Endothelial cell of umbilical vein (primary cell): Measurements from ENCODE around the gene IRF1. TPM values are rescaled to one million over a fixed set of nuclear protein-coding genes. Genes with fewer than 3 reads are reported as not detected.

Experiments
- BruUV-seq: library from RNA; stranded (reverse); fragments of 400-500 nt; replicated peaks from 2 replicates; lab custom pipeline; 2021; lab: Mats Ljungman, UMichigan
- CTCF ChIA-PET: fragments of 300-600, 350-600 bp; sonication (Branson Sonifier 250); formaldehyde crosslinking; loops from one replicate; lab custom pipeline; 2021; ENCODE audit warnings: antibody characterized with exemption, inconsistent platforms; lab: Charles Lee
- POLR2A ChIA-PET: fragments of 300-600, 350-600 bp; sonication (Branson Sonifier 250); formaldehyde crosslinking; loops from one replicate; lab custom pipeline; 2021; ENCODE audit warnings: antibody characterized with exemption, inconsistent platforms; lab: Charles Lee
- DNase-seq: peaks from one replicate; pipeline ENCODE4 v3.0.0-alpha.2; 2011; ENCODE audit warnings: low read depth, low spot score
- FAIRE-seq: peaks from 2 replicates; lab custom pipeline; 2011; peaks lifted over from hg19 to GRCh38; lab: Jason Lieb, UNC
- H2AFZ ChIP-seq: 2 replicates; pipeline ENCODE4 v1.6.0; 2012; ENCODE audit warnings: low read depth, low read length, control low read depth, inconsistent platforms
- H3K27ac ChIP-seq: 2 replicates; pipeline ENCODE4 v1.5.1; 2011; ENCODE audit warnings: low read depth, mild to moderate bottlenecking, control low read depth, low read length, moderate library complexity; ENCODE audit not compliant: insufficient read depth
- H3K27me3 ChIP-seq, 2 experiments: 2 replicates each; pipeline versions ENCODE4 v1.6.0 to v1.6.1; 2011; ENCODE audit warnings: low read length in 2 of 2, mixed read lengths in 1 of 2; ENCODE audit not compliant: control insufficient read depth in 2 of 2, insufficient read depth in 2 of 2
- H3K36me3 ChIP-seq, 2 experiments: 2 replicates in 1 of 2; 3 replicates in 1 of 2; pipeline ENCODE4 v1.5.1; 2011; ENCODE audit warnings: low read length in 2 of 2, mild to moderate bottlenecking in 1 of 2, moderate library complexity in 1 of 2; ENCODE audit not compliant: control insufficient read depth in 2 of 2, insufficient read depth in 2 of 2; ENCODE audit errors: extremely low read depth in 1 of 2
- H3K4me1 ChIP-seq: 3 replicates; pipeline ENCODE4 v1.5.1; 2011; ENCODE audit warnings: mild to moderate bottlenecking, low read length; ENCODE audit not compliant: control insufficient read depth, insufficient read depth; ENCODE audit errors: extremely low read depth
- H3K4me2 ChIP-seq: 2 replicates; pipeline ENCODE4 v1.6.1; 2011; ENCODE audit warnings: low read length, control low read depth, mixed read lengths; ENCODE audit not compliant: insufficient read depth
- H3K4me3 ChIP-seq, 3 experiments: fragments of 200-600 bp in 1 of 3; sonication (generic), shearing (Covaris generic) in 1 of 3; replicated peaks in 1 of 3; 2 replicates each; pipeline ENCODE4 v1.5.1; 2011 to 2016; ENCODE audit warnings: control low read depth in 3 of 3, low read length in 3 of 3, mild to moderate bottlenecking in 2 of 3, inconsistent platforms in 1 of 3, low read depth in 1 of 3, moderate library complexity in 1 of 3; ENCODE audit not compliant: insufficient read depth in 1 of 3
- H3K79me2 ChIP-seq: 2 replicates; pipeline ENCODE4 v1.6.0; 2012; ENCODE audit warnings: low read length, inconsistent platforms; ENCODE audit not compliant: control insufficient read depth, insufficient read depth
- H3K9ac ChIP-seq: replicated peaks from 2 replicates; pipeline ENCODE3; 2011; ENCODE audit warnings: low read length, control low read depth; ENCODE audit not compliant: insufficient read depth; ENCODE audit errors: extremely low read depth
- H3K9me1 ChIP-seq: replicated peaks from 3 replicates; pipeline ENCODE4 v1.6.0; 2011; ENCODE audit warnings: mild to moderate bottlenecking, low read length; ENCODE audit not compliant: control insufficient read depth, insufficient read depth; ENCODE audit errors: extremely low read depth
- H3K9me3 ChIP-seq: replicated peaks from 2 replicates; pipeline ENCODE4 v1.5.1; 2012; ENCODE audit warnings: low read length, inconsistent platforms; ENCODE audit not compliant: control insufficient read depth, insufficient read depth
- H4K20me1 ChIP-seq: replicated peaks from 2 replicates; pipeline ENCODE3; 2011; ENCODE audit warnings: mild to moderate bottlenecking, low read length; ENCODE audit not compliant: control insufficient read depth, insufficient read depth; ENCODE audit errors: extremely low read depth
- EZH2 ChIP-seq: IDR thresholded peaks from 2 replicates; pipeline ENCODE4 v1.6.1; 2012; ENCODE audit warnings: borderline replicate concordance, low read depth, mild to moderate bottlenecking, moderate library complexity, low read length, inconsistent platforms; ENCODE audit not compliant: severe bottlenecking
- FOS ChIP-seq: IDR thresholded peaks from 2 replicates; pipeline ENCODE4 v1.6.1; 2011; ENCODE audit warnings: mild to moderate bottlenecking, low read length, moderate library complexity, borderline replicate concordance; ENCODE audit not compliant: insufficient read depth
- JUN ChIP-seq: IDR thresholded peaks from 2 replicates; pipeline ENCODE4 v1.6.1; 2011; ENCODE audit warnings: borderline replicate concordance, low read depth; ENCODE audit not compliant: insufficient read length, insufficient read depth
- MYC ChIP-seq: IDR thresholded peaks from one replicate; pipeline ENCODE4 v1.6.1; 2011; ENCODE audit warnings: mild to moderate bottlenecking, low read depth, low read length
- POLR2AphosphoS5 ChIP-seq: IDR thresholded peaks from 2 replicates; pipeline ENCODE4 v1.6.1; 2012; ENCODE audit warnings: low read depth, mild to moderate bottlenecking, control low read depth, low read length, moderate library complexity; ENCODE audit not compliant: insufficient read depth
- dilution Hi-C: fragments of 300-500 bp; cut with MboI; formaldehyde crosslinking; loops from one replicate; pipeline ENCODE4 v1.15.0; 2019; ENCODE audit warnings: low sequenced_read_pairs; ENCODE audit not compliant: extremely low pct_ligation_motif_present
- intact Hi-C: fragments of 100-400 bp; cut with micrococcal nuclease; formaldehyde crosslinking; loops from one replicate; pipeline ENCODE4 v1.10.0; 2022
- polyA plus RNA-seq, 4 experiments: library from polyadenylated mRNA; depleted of rRNA in 3 of 4; stranded (reverse) in 3 of 4; unstranded in 1 of 4; fragments of >200 nt; gene quantifications; 2 replicates each; pipeline versions ENCODE4 v1.2.1 to v1.2.3, GENCODE V29; 2011 to 2012; ENCODE audit warnings: missing spikeins in 1 of 4
- total RNA-seq: library from RNA; stranded (reverse); gene quantifications from 2 replicates; pipeline ENCODE4 v1.2.3, GENCODE V29; 2021

IRF1 gene
- total and polyA plus RNA-seq, 2 donors (not counting 3 experiments of a cell fraction or from before 2014, with no cell fraction given) = 12.3 to 28.0 TPM

DNA sequence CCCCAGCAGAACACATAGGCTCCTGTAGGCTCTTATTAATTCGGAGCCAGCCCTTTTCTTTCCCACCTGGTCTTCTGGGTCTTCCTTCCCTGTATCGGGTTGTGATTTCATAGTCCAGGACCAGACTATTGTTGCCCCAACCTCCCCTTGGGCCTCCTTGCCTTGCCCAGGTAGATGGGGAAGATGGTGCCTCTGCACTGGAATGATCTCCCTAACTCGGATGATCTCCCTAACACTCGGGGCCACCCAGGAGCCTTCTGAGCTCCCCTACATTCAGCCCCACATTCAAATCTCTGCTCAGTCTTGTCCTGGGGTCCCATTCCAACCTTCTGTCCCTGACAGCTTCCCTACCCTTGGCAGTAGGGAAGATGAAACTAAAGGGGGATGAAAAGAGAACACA, 2.7 kb upstream of the IRF1 start:
- peaks cover 16% of the 10 kb centered on the region for H3K79me2 ChIP-seq
- dilution Hi-C loops (no loop called here), intact Hi-C loops (loop anchor here (10.0 kb wide), 1 partner anchor 198 kb away; the partner anchor contains the start of gene SLC22A4)
- no peak overlapping the region for H3K9ac ChIP-seq
- H3K27ac ChIP-seq = no peak overlapping the region
- no peak overlapping the region for H2AFZ ChIP-seq
- ChIA-PET CTCF (no interaction called here), POLR2A (no interaction called here)
- H3K9me1 ChIP-seq = no peaks in the 10 kb centered on the region
- peaks cover 38% of the 10 kb centered on the region for H3K4me1 ChIP-seq
- DNase-seq (no peak), FAIRE-seq (no peak)
- no peak overlapping the region for H3K4me3 ChIP-seq
- H3K4me2 ChIP-seq = no peak overlapping the region
- no TSS peak for BruUV-seq
- no peaks in the 10 kb centered on the region for H3K27me3 ChIP-seq
- H4K20me1 ChIP-seq = no peaks in the 10 kb centered on the region
- TF ChIP-seq POLR2AphosphoS5 = no peak
- no peak for TF ChIP-seq MYC
- H3K9me3 ChIP-seq = no peaks in the 10 kb centered on the region
- no peaks in the 10 kb centered on the region for H3K36me3 ChIP-seq

DNA sequence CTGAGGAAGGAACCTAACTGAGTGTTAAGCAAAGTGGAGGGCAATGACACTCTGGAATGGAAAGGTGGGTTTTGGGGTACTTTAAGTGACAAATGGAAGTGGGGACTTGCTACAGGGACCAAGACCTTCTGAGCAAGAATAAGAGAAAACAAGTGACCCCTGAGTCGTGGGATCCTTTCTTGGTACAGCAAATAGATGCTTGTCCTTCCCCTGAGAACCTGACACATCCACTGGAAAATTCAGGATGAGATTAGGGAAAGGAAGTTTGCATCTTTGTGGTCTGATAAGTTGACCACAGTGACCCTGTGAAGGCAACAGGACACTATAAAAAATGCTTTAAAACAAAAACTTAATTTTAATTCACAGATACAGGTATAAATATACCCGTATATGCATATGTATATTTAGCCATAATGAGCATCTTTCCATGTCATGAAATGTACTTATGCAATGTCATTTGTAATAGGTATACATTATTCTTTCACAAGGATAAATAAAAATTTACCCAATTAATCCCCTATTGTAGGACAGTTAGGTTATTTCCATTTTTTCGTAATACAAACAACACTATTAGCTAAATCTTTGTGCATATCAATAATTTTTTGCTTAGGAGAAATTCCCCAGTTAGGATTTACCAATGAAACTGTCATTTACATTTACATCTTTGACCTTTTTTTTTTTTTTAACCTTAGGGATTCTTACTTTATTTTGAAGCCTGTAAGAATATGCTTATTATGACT, 2.0 kb upstream of the IRF1 start:
- H3K4me3 ChIP-seq = no peak overlapping the region
- H4K20me1 ChIP-seq = no peaks in the 10 kb centered on the region
- intact Hi-C loops = loop anchor here (10.0 kb wide), 1 partner anchor 198 kb away; the partner anchor contains the start of gene SLC22A4
- H3K9me3 ChIP-seq = no peaks in the 10 kb centered on the region
- DNase-seq (no peak), FAIRE-seq (no peak)
- H3K9ac ChIP-seq = no peak overlapping the region
- ChIA-PET POLR2A (interaction anchor here (0.7 kb wide), 1 partner anchor 72 kb away, joined by 5 read pairs; no protein-coding TSS in a partner anchor), CTCF (no interaction called here)
- dilution Hi-C loops = no loop called here
- peaks cover 0 to 5% of the 10 kb centered on the region in 2 experiments for H3K36me3 ChIP-seq
- H3K27ac ChIP-seq = no peak overlapping the region
- no peaks in the 10 kb centered on the region for H3K27me3 ChIP-seq
- H3K9me1 ChIP-seq = no peaks in the 10 kb centered on the region
- H3K79me2 ChIP-seq = peaks cover 20% of the 10 kb centered on the region
- H2AFZ ChIP-seq = no peak overlapping the region
- H3K4me1 ChIP-seq = peaks cover 33% of the 10 kb centered on the region
- TF ChIP-seq FOS (no peak), MYC (no peak), JUN (no peak), POLR2AphosphoS5 (no peak), EZH2 (no peak)
- BruUV-seq = no TSS peak
- H3K4me2 ChIP-seq = no peak overlapping the region
